Naive thymus-derived CD4-positive, alpha-beta T cell (primary cell): ENCODE measurements around the gene CPOX. TPM values are rescaled to one million over a fixed set of nuclear protein-coding genes. Genes with fewer than 3 reads are reported as not detected.

ENCODE experiments used
- ATAC-seq: fragments of 150-1000 bp; cut with Tn5 transposase; 2 replicates; pipeline ENCODE4 v1.10.0; 2021; ENCODE audit warnings: mild to moderate bottlenecking, moderate library complexity
- CTCF ChIA-PET: fragments of 350-600 bp; sonication (Branson Sonifier 250); formaldehyde crosslinking; loops from one replicate; lab custom pipeline; 2021; ENCODE audit warnings: antibody characterized with exemption; lab: Charles Lee
- POLR2A ChIA-PET: fragments of 350-600 bp; sonication (Branson Sonifier 250); formaldehyde crosslinking; loops from one replicate; lab custom pipeline; 2021; ENCODE audit warnings: antibody characterized with exemption, inconsistent platforms; lab: Charles Lee
- DNase-seq, 9 donors: peaks; one replicate each; pipeline versions ENCODE4 v3.0.0 to v3.0.0-alpha.2; 2020 to 2022; ENCODE audit warnings: mixed read lengths in 1 of 9
- H3K27ac ChIP-seq: one replicate; pipeline ENCODE4 v1.7.0; 2013; ENCODE audit warnings: mild to moderate bottlenecking, low read depth, low read length, moderate library complexity
- H3K27me3 ChIP-seq, 2 donors: one replicate each; pipeline ENCODE4 v1.7.0; 2013; ENCODE audit warnings: low read length in 2 of 2, mild to moderate bottlenecking in 2 of 2, moderate library complexity in 2 of 2; ENCODE audit not compliant: control insufficient read depth in 2 of 2, insufficient read depth in 2 of 2
- H3K36me3 ChIP-seq, 3 experiments: 1 replicate in 2 of 3; 2 replicates in 1 of 3; pipeline ENCODE4 v1.7.0; 2013; ENCODE audit warnings: low read length in 3 of 3, mild to moderate bottlenecking in 3 of 3, moderate library complexity in 1 of 3; ENCODE audit not compliant: insufficient read depth in 3 of 3, control insufficient read depth in 2 of 3
- H3K4me1 ChIP-seq, 2 donors: one replicate each; pipeline ENCODE4 v1.7.0; 2013; ENCODE audit warnings: low read length in 2 of 2, mild to moderate bottlenecking in 2 of 2, moderate library complexity in 1 of 2; ENCODE audit not compliant: control insufficient read depth in 2 of 2, insufficient read depth in 2 of 2
- H3K4me3 ChIP-seq: 2 replicates; pipeline ENCODE4 v1.7.0; 2013; ENCODE audit warnings: mild to moderate bottlenecking, low read length
- H3K9me3 ChIP-seq, 3 experiments: 1 replicate in 2 of 3; 2 replicates in 1 of 3; pipeline ENCODE4 v1.7.0; 2013; ENCODE audit warnings: low read length in 3 of 3; ENCODE audit not compliant: control insufficient read depth in 2 of 3
- H3K27ac Mint-ChIP-seq, 9 donors: one replicate each; pipeline ENCODE4 v1.8.0; 2020 to 2022; ENCODE audit warnings: mixed read lengths in 9 of 9, mild to moderate bottlenecking in 8 of 9, moderate library complexity in 5 of 9, inconsistent platforms in 2 of 9
- H3K27me3 Mint-ChIP-seq, 5 donors: one replicate each; pipeline ENCODE4 v1.8.0; 2021 to 2022; ENCODE audit warnings: mixed read lengths in 5 of 5, mild to moderate bottlenecking in 1 of 5
- H3K36me3 Mint-ChIP-seq, 5 donors: one replicate each; pipeline ENCODE4 v1.8.0; 2020 to 2022; ENCODE audit warnings: mixed read lengths in 5 of 5, mild to moderate bottlenecking in 3 of 5, inconsistent platforms in 1 of 5
- H3K4me1 Mint-ChIP-seq, 7 donors: one replicate each; pipeline ENCODE4 v1.8.0; 2020 to 2022; ENCODE audit warnings: mixed read lengths in 7 of 7, mild to moderate bottlenecking in 3 of 7, inconsistent platforms in 1 of 7
- H3K4me3 Mint-ChIP-seq, 10 donors: one replicate each; pipeline ENCODE4 v1.8.0; 2020 to 2022; ENCODE audit warnings: mild to moderate bottlenecking in 10 of 10, mixed read lengths in 10 of 10, moderate library complexity in 6 of 10, inconsistent platforms in 2 of 10
- H3K9me3 Mint-ChIP-seq, 11 donors: one replicate each; pipeline ENCODE4 v1.8.0; 2020 to 2022; ENCODE audit warnings: mixed read lengths in 11 of 11, mild to moderate bottlenecking in 4 of 11, inconsistent platforms in 1 of 11, moderate library complexity in 1 of 11
- intact Hi-C, 2 donors: fragments of 100-400 bp; cut with micrococcal nuclease; formaldehyde crosslinking; loops; one replicate each; pipeline ENCODE4 v1.15.1; 2023
- polyA plus RNA-seq, 2 donors: library from polyadenylated mRNA; unstranded; fragments of 300-500 nt; fragmentation: Illumina TruSeq; gene quantifications; one replicate each; pipeline ENCODE4 v1.2.3, GENCODE V29; 2021
- total RNA-seq, 6 experiments: library from RNA in 5 of 6; stranded (reverse) in 5 of 6; gene quantifications; 1 replicate in 5 of 6; 2 replicates in 1 of 6; pipeline ENCODE4 v1.2.3 and lab custom pipeline; 2021 to 2026

Gene CPOX
- total and polyA plus RNA-seq, 7 experiments from 2014 or later, result 2.7 to 67.5 (median 12.2) TPM

GRCh38 chr3:98534168-98534567, 59.2 kb downstream of the CPOX start:
- Mint-ChIP-seq H3K27ac (peak overlapping the region in 1 of 9 donors; percentile 42), H3K4me3 (peak overlapping the region in 1 of 10 donors; percentile 35), H3K27me3 (peaks cover 0 to 2% (median 0%) of the 10 kb centered on the region in 5 donors), H3K36me3 (peaks cover 0 to 34% (median 0%) of the 10 kb centered on the region in 5 donors), H3K4me1 (peaks cover 0 to 54% (median 0%) of the 10 kb centered on the region in 7 donors), H3K9me3 (no peaks in the 10 kb centered on the region)
- Histone ChIP-seq H3K4me1 (no peaks in the 10 kb centered on the region), H3K27ac (no peak overlapping the region), H3K4me3 (no peak overlapping the region), H3K36me3 (no peaks in the 10 kb centered on the region), H3K9me3 (no peaks in the 10 kb centered on the region), H3K27me3 (no peaks in the 10 kb centered on the region)
- intact Hi-C loops, result no loop called here
- ChIA-PET POLR2A (interaction anchor here (1.6 kb wide), 1 partner anchor 11 kb away, joined by 5 read pairs; the partner anchor contains the start of gene CLDND1), CTCF (no interaction called here)
- DNase-seq (no peak), ATAC-seq (no peak)

- Mint-ChIP-seq H3K27me3 (peaks cover 0 to 2% (median 0%) of the 10 kb centered on the region in 5 donors), H3K36me3 (peaks cover 0 to 36% (median 0%) of the 10 kb centered on the region in 5 donors), H3K9me3 (no peaks in the 10 kb centered on the region), H3K27ac (peak overlapping the region in 1 of 9 donors; percentile 82), H3K4me1 (peaks cover 0 to 52% (median 0%) of the 10 kb centered on the region in 7 donors), H3K4me3 (peak overlapping the region in 2 of 10 donors; percentile 2 to 69)
- ATAC-seq, result no peak
- H3K4me3 ChIP-seq, result no peak overlapping the region
- CTCF ChIA-PET, result interaction anchor here (0.7 kb wide), 1 partner anchor 109 kb away, joined by 3 read pairs; no protein-coding TSS in a partner anchor
- POLR2A ChIA-PET, result interaction anchor here (1.2 to 1.6 kb wide), 2 partner anchors 10 to 61 kb away, joined by 3 to 5 read pairs; partner anchors contain the start of genes CLDND1 and CPOX
- H3K27ac ChIP-seq, result no peak overlapping the region
- intact Hi-C loops, result no loop called here
- no peaks in the 10 kb centered on the region for H3K27me3 ChIP-seq
- no peaks in the 10 kb centered on the region for H3K9me3 ChIP-seq
- no peaks in the 10 kb centered on the region for H3K36me3 ChIP-seq
- no peak for DNase-seq
- no peaks in the 10 kb centered on the region for H3K4me1 ChIP-seq
Observed at GRCh38 chr3:98532709-98533571, 60.5 kb downstream of the CPOX start.

GRCh38 chr3:98532275-98532637, 61.2 kb downstream of the CPOX start:
- H3K36me3 ChIP-seq, result no peaks in the 10 kb centered on the region
- H3K36me3 Mint-ChIP-seq, result peaks cover 0 to 40% (median 0%) of the 10 kb centered on the region in 5 donors
- intact Hi-C loops, result no loop called here
- H3K4me1 Mint-ChIP-seq, result peaks cover 0 to 55% (median 0%) of the 10 kb centered on the region in 7 donors
- ATAC-seq (no peak), DNase-seq (no peak)
- no peak overlapping the region for H3K27ac ChIP-seq
- H3K9me3 Mint-ChIP-seq, result no peaks in the 10 kb centered on the region
- H3K4me1 ChIP-seq, result no peaks in the 10 kb centered on the region
- H3K4me3 ChIP-seq, result no peak overlapping the region
- no peaks in the 10 kb centered on the region for H3K9me3 ChIP-seq
- peaks cover 0 to 2% (median 0%) of the 10 kb centered on the region in 5 donors for H3K27me3 Mint-ChIP-seq
- ChIA-PET POLR2A (interaction anchor here (1.2 kb wide), 1 partner anchor 61 kb away, joined by 3 read pairs; the partner anchor contains the start of gene CPOX), CTCF (no interaction called here)
- H3K4me3 Mint-ChIP-seq, result peak overlapping the region in 2 of 10 donors; percentile 2 to 69
- H3K27me3 ChIP-seq, result no peaks in the 10 kb centered on the region
- peak overlapping the region in 1 of 9 donors; percentile 82 for H3K27ac Mint-ChIP-seq

- ATAC-seq, result peak; percentile 18
- H3K4me1 Mint-ChIP-seq, result peaks cover 0 to 53% (median 0%) of the 10 kb centered on the region in 7 donors
- CTCF ChIA-PET, result no interaction called here
Observed at GRCh38 chr3:98531622-98532274, 61.7 kb downstream of the CPOX start, which contains the start of gene GPR15. Gene GPR15, plus strand, starts transcription at chr3:98531978. Its CDS starts 56 bp downstream, at chr3:98532034.

GRCh38 chr3:98530676-98531075, 62.7 kb downstream of the CPOX start:
- Histone ChIP-seq H3K27me3 (no peaks in the 10 kb centered on the region), H3K36me3 (no peaks in the 10 kb centered on the region), H3K9me3 (no peaks in the 10 kb centered on the region), H3K27ac (no peak overlapping the region), H3K4me1 (no peaks in the 10 kb centered on the region), H3K4me3 (no peak overlapping the region)
- Mint-ChIP-seq H3K9me3 (no peaks in the 10 kb centered on the region), H3K27me3 (peaks cover 0 to 2% (median 0%) of the 10 kb centered on the region in 5 donors), H3K4me1 (peaks cover 0 to 53% (median 0%) of the 10 kb centered on the region in 7 donors), H3K36me3 (peaks cover 0 to 40% (median 0%) of the 10 kb centered on the region in 5 donors), H3K4me3 (peak overlapping the region in 1 of 10 donors; percentile 37), H3K27ac (peak overlapping the region in 1 of 9 donors; percentile 31)
- no peak for DNase-seq
- CTCF ChIA-PET, result interaction anchor here (0.5 kb wide), 1 partner anchor 27 kb away, joined by 3 read pairs; no protein-coding TSS in a partner anchor
- intact Hi-C loops, result loop anchor here in 1 of 2 donors (1.0 kb wide), 1 partner anchor 7 kb away; no protein-coding TSS in a partner anchor
- no peak for ATAC-seq
- POLR2A ChIA-PET, result no interaction called here

More at GRCh38 chr3:98531622-98532274, 61.7 kb downstream of the CPOX start, which contains the start of gene GPR15:
- Mint-ChIP-seq H3K27ac (peak within 1 kb of the TSS in 1 of 9 donors; percentile 82), H3K36me3 (peaks cover 0 to 42% (median 0%) of the 10 kb centered on the region in 5 donors), H3K27me3 (peaks cover 0 to 2% (median 0%) of the 10 kb centered on the region in 5 donors), H3K9me3 (no peaks in the 10 kb centered on the region), H3K4me3 (peak within 1 kb of the TSS in 2 of 10 donors; percentile 2 to 69)
- POLR2A ChIA-PET, result no interaction called here
- no peaks in the 10 kb centered on the region for H3K36me3 ChIP-seq
- H3K4me1 ChIP-seq, result no peaks in the 10 kb centered on the region
- intact Hi-C loops, result loop anchor here in 1 of 2 donors (1.0 kb wide), 1 partner anchor 8 kb away; no protein-coding TSS in a partner anchor
- H3K4me3 ChIP-seq, result no peak within 1 kb of the TSS
- DNase-seq, result no peak
- H3K27me3 ChIP-seq, result no peaks in the 10 kb centered on the region
- H3K27ac ChIP-seq, result no peak within 1 kb of the TSS
- no peaks in the 10 kb centered on the region for H3K9me3 ChIP-seq

GRCh38 chr3:98529856-98530459, 63.5 kb downstream of the CPOX start:
- H3K9me3 ChIP-seq, result no peaks in the 10 kb centered on the region
- no peaks in the 10 kb centered on the region for H3K9me3 Mint-ChIP-seq
- peaks cover 0 to 2% (median 0%) of the 10 kb centered on the region in 5 donors for H3K27me3 Mint-ChIP-seq
- no peaks in the 10 kb centered on the region for H3K27me3 ChIP-seq
- peaks cover 0 to 58% (median 0%) of the 10 kb centered on the region in 7 donors for H3K4me1 Mint-ChIP-seq
- DNase-seq, result no peak
- H3K36me3 Mint-ChIP-seq, result peaks cover 0 to 42% (median 0%) of the 10 kb centered on the region in 5 donors
- H3K4me1 ChIP-seq, result peaks cover 0 to 4% of the 10 kb centered on the region in 2 donors
- H3K27ac Mint-ChIP-seq, result no peak overlapping the region
- CTCF ChIA-PET, result interaction anchor here (0.5 kb wide), 1 partner anchor 28 kb away, joined by 3 read pairs; no protein-coding TSS in a partner anchor
- ATAC-seq, result no peak
- no peaks in the 10 kb centered on the region for H3K36me3 ChIP-seq
- POLR2A ChIA-PET, result no interaction called here
- no peak overlapping the region for H3K27ac ChIP-seq
- H3K4me3 Mint-ChIP-seq, result peak overlapping the region in 1 of 10 donors; percentile 63
- H3K4me3 ChIP-seq, result no peak overlapping the region
- intact Hi-C loops, result loop anchor here in 1 of 2 donors (10.0 kb wide), 1 partner anchor 1735 kb away; the partner anchor contains the start of gene TBC1D23
